A549 (cell line): ENCODE measurements around the gene CACNG5. TPM values are rescaled to one million over a fixed set of nuclear protein-coding genes. Genes with fewer than 3 reads are reported as not detected.

ENCODE experiments used
- ATAC-seq, 2 experiments: fragments of 200-7000 bp in 1 of 2; fragments of >200 bp in 1 of 2; cut with Nextera tagmentation in 1 of 2; cut with Tn5 transposase in 1 of 2; 3 replicates each; pipeline versions ENCODE4 v1.8.0 to v1.9.1; 2018 to 2020; ENCODE audit warnings: mild to moderate bottlenecking in 1 of 2, moderate library complexity in 1 of 2
- CTCF ChIA-PET: fragments of 300-600 bp; sonication (Branson Sonifier 250); formaldehyde crosslinking; extraction: SDS; loops from one replicate; lab custom pipeline; 2021; ENCODE audit warnings: antibody characterized with exemption, inconsistent platforms; lab: Yijun Ruan, JAX
- POLR2A ChIA-PET: fragments of 350-600 bp; formaldehyde crosslinking; extraction: SDS; loops from one replicate; lab custom pipeline; 2021; ENCODE audit warnings: antibody characterized with exemption, inconsistent platforms; lab: Yijun Ruan, JAX
- DNase-seq, 2 experiments: peaks; one replicate each; pipeline versions ENCODE4 v3.0.0 to v3.0.0-alpha.2; 2011 to 2016; ENCODE audit warnings: low read depth in 1 of 2, low spot score in 1 of 2
- FAIRE-seq: peaks from 2 replicates; lab custom pipeline; 2011; peaks lifted over from hg19 to GRCh38; lab: Jason Lieb, UNC
- H3K27ac ChIP-seq, 2 experiments: fragments of >200 bp; sonication (Bioruptor Twin); formaldehyde crosslinking; 3 replicates each; pipeline ENCODE4 v1.5.1; 2016 to 2017
- H3K4me1 ChIP-seq: fragments of >200 bp; sonication (Bioruptor Twin); formaldehyde crosslinking; 3 replicates; pipeline ENCODE4 v1.6.1; 2016
- H3K4me2 ChIP-seq: fragments of >200 bp; sonication (Bioruptor Twin); formaldehyde crosslinking; 3 replicates; pipeline ENCODE4 v1.6.1; 2016
- H3K4me3 ChIP-seq: fragments of >200 bp; sonication (Bioruptor Twin); formaldehyde crosslinking; 3 replicates; pipeline ENCODE4 v1.5.1; 2016
- H3K9me3 ChIP-seq: fragments of >200 bp; sonication (Bioruptor Twin); formaldehyde crosslinking; 3 replicates; pipeline ENCODE4 v1.6.1; 2016
- CBX2 ChIP-seq: fragments of 200-600 bp; sonication (generic); IDR thresholded peaks from 2 replicates; pipeline ENCODE4 v1.6.1; 2016; ENCODE audit warnings: low read depth, mild to moderate bottlenecking, borderline replicate concordance
- CBX8 ChIP-seq: fragments of 200-600 bp; sonication (generic); IDR thresholded peaks from 2 replicates; pipeline ENCODE4 v1.6.1; 2016
- CHD2 ChIP-seq: fragments of 150-350 bp; IDR thresholded peaks from 2 replicates; pipeline ENCODE4 v1.6.1; 2014; ENCODE audit warnings: low read length; ENCODE audit not compliant: partially characterized antibody
- EHF ChIP-seq: fragments of 250-450 bp; sonication (Bioruptor Pico); IDR thresholded peaks from 2 replicates; pipeline ENCODE4 v1.5.0; 2020; ENCODE audit warnings: mild to moderate bottlenecking
- ELK1 ChIP-seq: fragments of 150-350 bp; IDR thresholded peaks from 2 replicates; pipeline ENCODE4 v1.6.1; 2014; ENCODE audit warnings: low read depth, mild to moderate bottlenecking, low read length
- FOSB ChIP-seq: fragments of 250-450 bp; sonication (Bioruptor Pico); IDR thresholded peaks from 2 replicates; pipeline ENCODE4 v1.5.0; 2020; ENCODE audit warnings: mild to moderate bottlenecking, moderate library complexity
- FOXS1 ChIP-seq: fragments of 250-450 bp; sonication (Bioruptor Pico); IDR thresholded peaks from 2 replicates; pipeline ENCODE4 v1.5.0; 2020; ENCODE audit warnings: mild to moderate bottlenecking, moderate library complexity
- HMGXB4 ChIP-seq: fragments of 250-450 bp; sonication (Bioruptor Pico); IDR thresholded peaks from 2 replicates; pipeline ENCODE4 v1.5.0; 2021; ENCODE audit warnings: mild to moderate bottlenecking, moderate library complexity, borderline replicate concordance
- HOXA7 ChIP-seq: fragments of 250-450 bp; sonication (Bioruptor Pico); IDR thresholded peaks from 2 replicates; pipeline ENCODE4 v1.5.0; 2020; ENCODE audit warnings: mild to moderate bottlenecking, moderate library complexity
- JUN ChIP-seq, 2 experiments: fragments of >200 bp; sonication (Bioruptor Twin); formaldehyde crosslinking; IDR thresholded peaks; 2 replicates in 1 of 2; 3 replicates in 1 of 2; pipeline ENCODE4 v1.6.1; 2016 to 2017
- KDM1A ChIP-seq: fragments of 200-600 bp; sonication (generic); IDR thresholded peaks from 2 replicates; pipeline ENCODE4 v1.6.1; 2016; ENCODE audit warnings: low read depth, mild to moderate bottlenecking
- KDM5A ChIP-seq: fragments of 200-600 bp; sonication (generic); IDR thresholded peaks from 2 replicates; pipeline ENCODE4 v1.6.1; 2016; ENCODE audit warnings: antibody characterized with exemption, mild to moderate bottlenecking
- MYC ChIP-seq: IDR thresholded peaks from 2 replicates; pipeline ENCODE4 v1.6.1; 2012; ENCODE audit warnings: mild to moderate bottlenecking, inconsistent platforms, low read length, improper control_type of control experiment, borderline replicate concordance
- NPAS2 ChIP-seq: fragments of 250-450 bp; sonication (Bioruptor Pico); IDR thresholded peaks from 2 replicates; pipeline ENCODE4 v1.8.0; 2022; ENCODE audit warnings: mild to moderate bottlenecking, moderate library complexity, borderline replicate concordance
- NR3C1 ChIP-seq: fragments of >200 bp; sonication (Bioruptor Twin); formaldehyde crosslinking; IDR thresholded peaks from 3 replicates; pipeline ENCODE4 v1.6.1; 2017
- PBX3 ChIP-seq: IDR thresholded peaks from 2 replicates; pipeline ENCODE4 v1.6.1; 2012
- POLR2A ChIP-seq: IDR thresholded peaks from 2 replicates; pipeline ENCODE4 v1.6.1; 2012; ENCODE audit warnings: mild to moderate bottlenecking, low read length
- POLR2AphosphoS2 ChIP-seq: conservative IDR thresholded peaks from 2 replicates; pipeline ENCODE4 v1.6.1; 2012; ENCODE audit warnings: low read length, improper control_type of control experiment, inconsistent platforms
- RCOR1 ChIP-seq: fragments of 150-350 bp; IDR thresholded peaks from 2 replicates; pipeline ENCODE4 v1.6.1; 2014; ENCODE audit warnings: antibody characterized with exemption, low read length, low read depth
- SMC3 ChIP-seq: fragments of >200 bp; sonication (Bioruptor Twin); formaldehyde crosslinking; IDR thresholded peaks from 3 replicates; pipeline ENCODE4 v1.6.1; 2018; ENCODE audit warnings: inconsistent platforms
- ZC3H11A ChIP-seq: fragments of 450-650 bp; IDR thresholded peaks from 2 replicates; pipeline ENCODE4 v1.6.1; 2014; ENCODE audit warnings: antibody characterized with exemption, mild to moderate bottlenecking
- WGBS: methylation state at CpG from one replicate; pipeline ENCODE4 v1.1.6; 2017; ENCODE audit errors: missing lambda C conversion rate; 5-methylcytosine and 5-hydroxymethylcytosine counted together
- polyA plus RNA-seq, 4 experiments: library from polyadenylated mRNA; depleted of rRNA in 3 of 4; stranded (reverse); fragments of >200 nt; fragmentation: RNase III in 1 of 4; extraction: RNeasy Plus Mini Kit Qiagen cat#74134 plus additional on column Dnase treatment in 1 of 4; gene quantifications; 2 replicates in 3 of 4; 3 replicates in 1 of 4; pipeline ENCODE4 v1.2.3, GENCODE V29; 2011 to 2017
- TF ChIP-seq, protein P1 (sequence below): IDR thresholded peaks from 2 replicates; pipeline ENCODE4 v1.6.1; 2012
- TF ChIP-seq, protein P2 (sequence below): IDR thresholded peaks from 2 replicates; pipeline ENCODE4 v1.6.1; 2012; ENCODE audit warnings: low read depth, borderline replicate concordance

The CACNG5 gene
- polyA plus RNA-seq, 2 of the 4 experiments (the other 2 are of a cell fraction): 0.09 TPM; not detected in 1

- CTCF ChIA-PET: no interaction called here
- Histone ChIP-seq H3K4me2 (no peak overlapping the region), H3K9me3 (peaks cover 16% of the 10 kb centered on the region; the same call in 2 of the 3 replicates), H3K4me3 (no peak overlapping the region), H3K27ac (no peak overlapping the region)
- FAIRE-seq: no peak
- WGBS: 67% methylated on average over 8 of the region's 8 CpGs
- DNase-seq: no peak
- TF ChIP-seq, protein P1, sequence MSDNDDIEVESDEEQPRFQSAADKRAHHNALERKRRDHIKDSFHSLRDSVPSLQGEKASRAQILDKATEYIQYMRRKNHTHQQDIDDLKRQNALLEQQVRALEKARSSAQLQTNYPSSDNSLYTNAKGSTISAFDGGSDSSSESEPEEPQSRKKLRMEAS: no peak
- TF ChIP-seq, all 56 proteins: peak for 0
- POLR2A ChIA-PET: no interaction called here
- ATAC-seq: no peak
- no peaks in the 10 kb centered on the region for H3K4me1 ChIP-seq
Measured at GRCh38 chr17:66859353-66859752, 24.4 kb downstream of the CACNG5 start.

- POLR2A ChIA-PET: interaction anchor here (0.6 kb wide), 1 partner anchor 135 kb away, joined by 3 read pairs; no protein-coding TSS in a partner anchor
- FAIRE-seq: no peak
- 24% methylated on average over 3 of the region's 3 CpGs for WGBS
Measured at GRCh38 chr17:66860204-66860603, 25.3 kb downstream of the CACNG5 start.

DNA sequence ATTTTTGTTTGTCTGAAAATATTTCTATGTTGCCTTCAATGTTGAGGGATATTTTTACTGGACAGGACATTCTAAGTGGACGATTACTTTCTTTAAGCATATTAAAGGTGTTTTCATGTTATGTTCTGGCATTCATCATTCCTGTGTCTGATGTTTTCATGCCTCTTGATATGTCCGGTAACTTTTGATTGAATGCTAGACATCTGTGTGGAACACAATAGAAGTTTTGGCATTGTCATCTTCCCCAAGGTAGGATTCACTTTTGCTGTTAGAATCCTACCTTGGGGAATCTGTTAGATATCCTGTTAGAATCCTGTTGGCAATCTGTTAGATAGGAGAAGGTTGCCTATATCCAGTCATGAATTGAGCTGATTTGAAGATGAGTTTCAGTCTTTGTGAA lies 28.9 kb downstream of the CACNG5 start:
- Histone ChIP-seq H3K4me1 (no peaks in the 10 kb centered on the region), H3K4me2 (no peak overlapping the region), H3K9me3 (peaks cover 17% of the 10 kb centered on the region), H3K4me3 (no peak overlapping the region), H3K27ac (no peak overlapping the region)
- no peak for DNase-seq
- WGBS: 40% methylated on average over 2 of the region's 2 CpGs
- ChIA-PET POLR2A (no interaction called here), CTCF (interaction anchor here (1.2 kb wide), 2 partner anchors 9 to 13 kb away, joined by 3 read pairs; no protein-coding TSS in a partner anchor)
- no peak for FAIRE-seq
- TF ChIP-seq HMGXB4 (CRISPR knock-in tag) (no peak), ELK1 (no peak), CBX2 (no peak), SMC3 (no peak), KDM5A (no peak), NR3C1 (no peak), CBX8 (no peak), KDM1A (no peak), HOXA7 (no peak), CHD2 (no peak), FOXS1 (CRISPR knock-in tag) (no peak), ZC3H11A (no peak), JUN (IDR thresholded peaks at IDR 0.05) (no peak), POLR2A (no peak), FOSB (no peak), NPAS2 (CRISPR knock-in tag) (no peak), EHF (no peak), POLR2AphosphoS2 (no peak), RCOR1 (no peak)
- TF ChIP-seq, protein P2, sequence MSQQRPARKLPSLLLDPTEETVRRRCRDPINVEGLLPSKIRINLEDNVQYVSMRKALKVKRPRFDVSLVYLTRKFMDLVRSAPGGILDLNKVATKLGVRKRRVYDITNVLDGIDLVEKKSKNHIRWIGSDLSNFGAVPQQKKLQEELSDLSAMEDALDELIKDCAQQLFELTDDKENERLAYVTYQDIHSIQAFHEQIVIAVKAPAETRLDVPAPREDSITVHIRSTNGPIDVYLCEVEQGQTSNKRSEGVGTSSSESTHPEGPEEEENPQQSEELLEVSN: no peak
- ATAC-seq: no peak

More at GRCh38 chr17:66860204-66860603, 25.3 kb downstream of the CACNG5 start:
- H3K4me2 ChIP-seq: no peak overlapping the region
- DNase-seq (no peak), ATAC-seq (no peak)
- H3K27ac ChIP-seq: no peak overlapping the region
- H3K4me3 ChIP-seq: no peak overlapping the region
- no peaks in the 10 kb centered on the region for H3K4me1 ChIP-seq
- CTCF ChIA-PET: interaction anchor here (1.0 to 1.2 kb wide), 2 partner anchors 16 to 25 kb away, joined by 3 to 4 read pairs; no protein-coding TSS in a partner anchor
- no peak for TF ChIP-seq MYC
- no peak for TF ChIP-seq POLR2A
- no peak for TF ChIP-seq PBX3
- TF ChIP-seq HMGXB4 (CRISPR knock-in tag): no peak
- peaks cover 8% of the 10 kb centered on the region; the same call in 2 of the 3 replicates for H3K9me3 ChIP-seq
